ENCODE results near the gene PRKG1. TPM values are rescaled to one million over a fixed set of nuclear protein-coding genes. Genes with fewer than 3 reads are reported as not detected.

Gene PRKG1
- total and polyA plus RNA-seq, 2 donors (not counting 1 experiment from before 2014, with no cell fraction given), result 45.8 to 71.8 TPM

GRCh38 chr10:51399840-51400239, 325.6 kb downstream of the PRKG1 start:
- no peaks in the 10 kb centered on the region for H3K9me3 ChIP-seq (ENCODE audit: control insufficient read depth, insufficient read depth, low read depth, low read length)
- no peak overlapping the region for H3K4me2 ChIP-seq (ENCODE audit: extremely low read depth, insufficient read depth, low read length)
- H3K79me2 ChIP-seq (ENCODE audit: control insufficient read depth, insufficient read depth, low read length), result no peaks in the 10 kb centered on the region
- TF ChIP-seq EZH2 (IDR thresholded peaks at IDR 0.05; ENCODE audit: low read length, missing control alignments) (no peak), CTCF (conservative IDR thresholded peaks at IDR 0.05 in 1 of 2, IDR thresholded peaks at IDR 0.05 in 1 of 2; ENCODE audit: low read depth in 1 of 2, low read length in 2 of 2) (no peak)
- H3K9ac ChIP-seq (ENCODE audit: insufficient read depth, low read length), result no peak overlapping the region
- peaks cover 2% of the 10 kb centered on the region for H3K4me1 ChIP-seq (ENCODE audit: control insufficient read depth, extremely low read depth, insufficient read depth, low read length)
- H3K4me3 ChIP-seq (replicated peaks in 1 of 4; ENCODE audit: control extremely low read depth in 1 of 4, insufficient read depth in 1 of 4, low read depth in 3 of 4, low read length in 4 of 4), result no peak overlapping the region
- no peaks in the 10 kb centered on the region for H3K36me3 ChIP-seq (ENCODE audit: control insufficient read depth, insufficient read depth, low read length)
- no peak for DNase-seq (ENCODE audit: low read depth in 2 of 2)
- no peak overlapping the region for H2AFZ ChIP-seq (ENCODE audit: low read length)
- H3K27me3 ChIP-seq (ENCODE audit: control insufficient read depth, insufficient read depth, low read length), result no peaks in the 10 kb centered on the region
- H3K27ac ChIP-seq (ENCODE audit: insufficient read depth, low read length), result no peak overlapping the region
- no peaks in the 10 kb centered on the region for H4K20me1 ChIP-seq (ENCODE audit: control insufficient read depth, extremely low read depth, insufficient read depth, low read length)

DNA sequence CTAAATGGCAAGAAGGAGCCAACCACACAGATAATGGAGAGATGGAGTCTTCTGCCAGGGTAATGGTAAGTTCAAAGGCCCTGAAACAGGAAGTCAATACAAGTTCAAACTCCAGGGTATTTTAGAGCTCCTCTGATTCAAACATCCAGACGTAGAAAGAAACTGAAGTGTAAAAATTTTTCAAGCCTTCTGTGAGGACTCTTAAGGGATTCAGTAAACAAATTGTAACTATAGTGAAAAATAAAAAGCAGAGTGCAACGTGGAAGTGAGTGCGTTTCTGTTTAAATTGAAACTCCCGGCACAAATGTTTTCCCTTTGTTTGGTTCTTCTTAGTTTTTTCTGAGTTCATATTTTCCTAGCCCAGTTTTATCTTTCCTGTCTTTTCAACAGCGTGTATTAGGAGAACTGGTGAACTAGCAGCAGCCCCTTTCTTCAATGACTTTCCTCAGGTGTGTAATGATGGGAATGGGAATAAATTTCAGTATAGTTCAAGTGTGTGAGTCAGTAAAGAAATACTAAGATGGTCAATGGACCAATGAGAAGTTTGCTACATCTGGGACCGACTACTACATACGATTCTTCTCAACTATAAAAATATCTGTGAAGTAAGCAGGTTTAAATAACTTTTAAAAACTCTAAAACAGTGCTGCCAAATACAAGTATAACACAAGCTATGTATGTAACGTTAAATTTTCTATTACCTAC, 326.3 kb downstream of the PRKG1 start:
- H4K20me1 ChIP-seq (ENCODE audit: control insufficient read depth, extremely low read depth, insufficient read depth, low read length), result no peaks in the 10 kb centered on the region
- H3K27me3 ChIP-seq (ENCODE audit: control insufficient read depth, insufficient read depth, low read length), result no peaks in the 10 kb centered on the region
- H3K4me3 ChIP-seq (replicated peaks in 1 of 4; ENCODE audit: control extremely low read depth in 1 of 4, insufficient read depth in 1 of 4, low read depth in 3 of 4, low read length in 4 of 4), result no peak overlapping the region

DNA sequence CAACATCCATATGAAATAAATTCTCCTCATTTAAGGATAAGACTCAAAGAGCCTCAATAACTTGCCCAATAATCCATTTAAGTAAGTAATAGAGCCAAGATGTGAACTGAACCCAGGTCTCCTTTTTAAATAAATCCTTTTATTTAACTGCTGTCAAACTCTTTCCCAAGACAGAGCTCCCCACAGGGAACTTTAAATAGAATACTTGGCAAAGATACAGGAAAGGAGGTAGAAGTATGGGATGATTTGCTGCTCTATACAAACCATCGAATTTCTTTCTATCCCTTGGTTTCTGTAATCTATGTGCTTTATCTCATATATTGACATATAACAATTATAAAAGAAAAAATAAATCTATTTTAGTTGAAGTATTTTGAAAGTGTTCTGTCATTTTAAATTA, 329.2 kb downstream of the PRKG1 start:
- no peak for DNase-seq (ENCODE audit: low read depth in 2 of 2)
- H3K4me2 ChIP-seq (ENCODE audit: extremely low read depth, insufficient read depth, low read length), result no peak overlapping the region
- H3K9ac ChIP-seq (ENCODE audit: insufficient read depth, low read length), result no peak overlapping the region
- H3K27me3 ChIP-seq (ENCODE audit: control insufficient read depth, insufficient read depth, low read length), result no peaks in the 10 kb centered on the region
- no peak overlapping the region for H3K27ac ChIP-seq (ENCODE audit: insufficient read depth, low read length)
- no peaks in the 10 kb centered on the region for H3K36me3 ChIP-seq (ENCODE audit: control insufficient read depth, insufficient read depth, low read length)
- no peaks in the 10 kb centered on the region for H3K4me1 ChIP-seq (ENCODE audit: control insufficient read depth, extremely low read depth, insufficient read depth, low read length)
- H4K20me1 ChIP-seq (ENCODE audit: control insufficient read depth, extremely low read depth, insufficient read depth, low read length), result no peaks in the 10 kb centered on the region
- no peak for TF ChIP-seq CTCF (conservative IDR thresholded peaks at IDR 0.05 in 1 of 2, IDR thresholded peaks at IDR 0.05 in 1 of 2; ENCODE audit: low read depth in 1 of 2, low read length in 2 of 2)
- no peak for TF ChIP-seq EZH2 (IDR thresholded peaks at IDR 0.05; ENCODE audit: low read length, missing control alignments)
- H3K4me3 ChIP-seq (replicated peaks in 1 of 4; ENCODE audit: control extremely low read depth in 1 of 4, insufficient read depth in 1 of 4, low read depth in 3 of 4, low read length in 4 of 4), result no peak overlapping the region
- H3K9me3 ChIP-seq (ENCODE audit: control insufficient read depth, insufficient read depth, low read depth, low read length), result no peaks in the 10 kb centered on the region
- no peak overlapping the region for H2AFZ ChIP-seq (ENCODE audit: low read length)
- H3K79me2 ChIP-seq (ENCODE audit: control insufficient read depth, insufficient read depth, low read length), result no peaks in the 10 kb centered on the region

More for the DNA sequence above, 326.3 kb downstream of the PRKG1 start:
- Histone ChIP-seq H3K4me2 (ENCODE audit: extremely low read depth, insufficient read depth, low read length) (no peak overlapping the region), H2AFZ (ENCODE audit: low read length) (no peak overlapping the region), H3K79me2 (ENCODE audit: control insufficient read depth, insufficient read depth, low read length) (no peaks in the 10 kb centered on the region), H3K36me3 (ENCODE audit: control insufficient read depth, insufficient read depth, low read length) (no peaks in the 10 kb centered on the region), H3K9ac (ENCODE audit: insufficient read depth, low read length) (no peak overlapping the region), H3K4me1 (ENCODE audit: control insufficient read depth, extremely low read depth, insufficient read depth, low read length) (peaks cover 2% of the 10 kb centered on the region), H3K9me3 (ENCODE audit: control insufficient read depth, insufficient read depth, low read depth, low read length) (no peaks in the 10 kb centered on the region), H3K27ac (ENCODE audit: insufficient read depth, low read length) (no peak overlapping the region)
- no peak for DNase-seq (ENCODE audit: low read depth in 2 of 2)
- TF ChIP-seq EZH2 (IDR thresholded peaks at IDR 0.05; ENCODE audit: low read length, missing control alignments) (no peak), CTCF (conservative IDR thresholded peaks at IDR 0.05 in 1 of 2, IDR thresholded peaks at IDR 0.05 in 1 of 2; ENCODE audit: low read depth in 1 of 2, low read length in 2 of 2) (no peak)
